ENCODE results near the gene HAGHL.

Gene HAGHL

GRCh38 chr16:707062-707538, 19.8 kb upstream of the HAGHL start:
- Histone ChIP-seq H2AFZ (ENCODE audit: low read depth, low read length) (no peak overlapping the region), H3K4me3 (ENCODE audit: low read depth in 1 of 2, low read length in 2 of 2) (no peak overlapping the region), H3K27me3 (ENCODE audit: insufficient read depth, low read length, poor library complexity) (no peaks in the 10 kb centered on the region), H3K9me3 (ENCODE audit: insufficient read depth, low read length, severe bottlenecking) (no peaks in the 10 kb centered on the region), H3K79me2 (ENCODE audit: insufficient read depth, low read length) (no peaks in the 10 kb centered on the region), H3K27ac (ENCODE audit: low read length) (no peak overlapping the region), H3K4me1 (ENCODE audit: insufficient read depth, low read length) (peaks cover 4% of the 10 kb centered on the region; the same call in 1 of the 2 replicates), H3K4me2 (ENCODE audit: insufficient read depth, low read length) (no peak overlapping the region), H3K36me3 (ENCODE audit: insufficient read depth, low read length) (no peaks in the 10 kb centered on the region), H3K9ac (ENCODE audit: low read depth, low read length) (no peak overlapping the region), H4K20me1 (ENCODE audit: insufficient read depth, low read length) (peaks cover 11% of the 10 kb centered on the region)
- no peak for DNase-seq
- no peak for TF ChIP-seq EZH2 (IDR thresholded peaks at IDR 0.05; ENCODE audit: borderline replicate concordance, low read depth, low read length, severe bottlenecking)
- TF ChIP-seq, protein P1, sequence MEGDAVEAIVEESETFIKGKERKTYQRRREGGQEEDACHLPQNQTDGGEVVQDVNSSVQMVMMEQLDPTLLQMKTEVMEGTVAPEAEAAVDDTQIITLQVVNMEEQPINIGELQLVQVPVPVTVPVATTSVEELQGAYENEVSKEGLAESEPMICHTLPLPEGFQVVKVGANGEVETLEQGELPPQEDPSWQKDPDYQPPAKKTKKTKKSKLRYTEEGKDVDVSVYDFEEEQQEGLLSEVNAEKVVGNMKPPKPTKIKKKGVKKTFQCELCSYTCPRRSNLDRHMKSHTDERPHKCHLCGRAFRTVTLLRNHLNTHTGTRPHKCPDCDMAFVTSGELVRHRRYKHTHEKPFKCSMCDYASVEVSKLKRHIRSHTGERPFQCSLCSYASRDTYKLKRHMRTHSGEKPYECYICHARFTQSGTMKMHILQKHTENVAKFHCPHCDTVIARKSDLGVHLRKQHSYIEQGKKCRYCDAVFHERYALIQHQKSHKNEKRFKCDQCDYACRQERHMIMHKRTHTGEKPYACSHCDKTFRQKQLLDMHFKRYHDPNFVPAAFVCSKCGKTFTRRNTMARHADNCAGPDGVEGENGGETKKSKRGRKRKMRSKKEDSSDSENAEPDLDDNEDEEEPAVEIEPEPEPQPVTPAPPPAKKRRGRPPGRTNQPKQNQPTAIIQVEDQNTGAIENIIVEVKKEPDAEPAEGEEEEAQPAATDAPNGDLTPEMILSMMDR (IDR thresholded peaks at IDR 0.05; ENCODE audit: borderline replicate concordance, extremely low read depth, low read length, poor library complexity, severe bottlenecking): no peak
- no peak for ATAC-seq (ENCODE audit: insufficient read depth, low read depth)

- Histone ChIP-seq H2AFZ (ENCODE audit: low read depth, low read length) (no peak overlapping the region), H3K27ac (ENCODE audit: low read length) (no peak overlapping the region), H3K9ac (ENCODE audit: low read depth, low read length) (no peak overlapping the region), H3K4me3 (ENCODE audit: low read depth in 1 of 2, low read length in 2 of 2) (no peak overlapping the region), H3K9me3 (ENCODE audit: insufficient read depth, low read length, severe bottlenecking) (no peaks in the 10 kb centered on the region), H3K4me2 (ENCODE audit: insufficient read depth, low read length) (no peak overlapping the region), H4K20me1 (ENCODE audit: insufficient read depth, low read length) (peaks cover 11% of the 10 kb centered on the region), H3K27me3 (ENCODE audit: insufficient read depth, low read length, poor library complexity) (no peaks in the 10 kb centered on the region), H3K79me2 (ENCODE audit: insufficient read depth, low read length) (no peaks in the 10 kb centered on the region), H3K36me3 (ENCODE audit: insufficient read depth, low read length) (no peaks in the 10 kb centered on the region), H3K4me1 (ENCODE audit: insufficient read depth, low read length) (peaks cover 4% of the 10 kb centered on the region; the same call in 1 of the 2 replicates)
- DNase-seq (no peak), ATAC-seq (ENCODE audit: insufficient read depth, low read depth) (no peak)
- TF ChIP-seq EZH2 (IDR thresholded peaks at IDR 0.05; ENCODE audit: borderline replicate concordance, low read depth, low read length, severe bottlenecking): no peak
- TF ChIP-seq, protein P1 (IDR thresholded peaks at IDR 0.05; ENCODE audit: borderline replicate concordance, extremely low read depth, low read length, poor library complexity, severe bottlenecking): no peak
Observed at GRCh38 chr16:708019-708418, 18.9 kb upstream of the HAGHL start.

- H3K4me2 ChIP-seq (ENCODE audit: insufficient read depth, low read length): no peak overlapping the region
- H3K9me3 ChIP-seq (ENCODE audit: insufficient read depth, low read length, severe bottlenecking): no peaks in the 10 kb centered on the region
- H3K27ac ChIP-seq (ENCODE audit: low read length): no peak overlapping the region
- no peak overlapping the region for H2AFZ ChIP-seq (ENCODE audit: low read depth, low read length)
- no peak overlapping the region for H3K9ac ChIP-seq (ENCODE audit: low read depth, low read length)
- peaks cover 5% of the 10 kb centered on the region for H3K4me1 ChIP-seq (ENCODE audit: insufficient read depth, low read length)
- no peaks in the 10 kb centered on the region for H3K27me3 ChIP-seq (ENCODE audit: insufficient read depth, low read length, poor library complexity)
- DNase-seq (no peak), ATAC-seq (ENCODE audit: insufficient read depth, low read depth) (no peak)
- no peaks in the 10 kb centered on the region for H3K79me2 ChIP-seq (ENCODE audit: insufficient read depth, low read length)
- TF ChIP-seq, protein P1 (IDR thresholded peaks at IDR 0.05; ENCODE audit: borderline replicate concordance, extremely low read depth, low read length, poor library complexity, severe bottlenecking): no peak
- TF ChIP-seq EZH2 (IDR thresholded peaks at IDR 0.05; ENCODE audit: borderline replicate concordance, low read depth, low read length, severe bottlenecking): no peak
- no peaks in the 10 kb centered on the region for H3K36me3 ChIP-seq (ENCODE audit: insufficient read depth, low read length)
- H4K20me1 ChIP-seq (ENCODE audit: insufficient read depth, low read length): peaks cover 11% of the 10 kb centered on the region
- H3K4me3 ChIP-seq (ENCODE audit: low read depth in 1 of 2, low read length in 2 of 2): no peak overlapping the region
Observed at GRCh38 chr16:708959-709358, 17.9 kb upstream of the HAGHL start.
